ENCODE data around the gene NDUFB1.
A peak's percentile ranks its signal among the peaks of the same experiment; 100 is the strongest.

NDUFB1 gene
- 19.1 to 31.6 reads per million in 2 donors for total RNA-seq

GRCh38 chr14:92121670-92122350 is at the start of gene NDUFB1, which contains the start of gene CPSF2:
Gene NDUFB1, minus strand, starts transcription at chr14:92121706. Its CDS starts 4,069 bp downstream, at chr14:92117637.
Gene CPSF2, plus strand, starts transcription at chr14:92121969. Its CDS starts 9,016 bp downstream, at chr14:92130985.
- peak; percentile 80 for DNase-seq

- no peak for DNase-seq
Observed at GRCh38 chr14:92164958-92165357, 43.5 kb upstream of the NDUFB1 start.

GRCh38 chr14:92161521-92161920 is 40.0 kb upstream of the NDUFB1 start:
- no peak for DNase-seq

- no peak for DNase-seq
Observed at GRCh38 chr14:92160619-92161018, 39.1 kb upstream of the NDUFB1 start.

- no peak for DNase-seq
Observed at GRCh38 chr14:92154283-92154942, 32.9 kb upstream of the NDUFB1 start.

- no peak for DNase-seq
Observed at GRCh38 chr14:92153581-92153980, 32.1 kb upstream of the NDUFB1 start.

- DNase-seq = no peak
Observed at GRCh38 chr14:92144708-92145107, 23.2 kb upstream of the NDUFB1 start.

- no peak for DNase-seq
Observed at GRCh38 chr14:92143962-92144361, 22.5 kb upstream of the NDUFB1 start.

- DNase-seq = no peak
Observed at GRCh38 chr14:92143309-92143708, 21.8 kb upstream of the NDUFB1 start.

- no peak for DNase-seq
Observed at GRCh38 chr14:92135269-92135668, 13.8 kb upstream of the NDUFB1 start.

GRCh38 chr14:92134456-92134855 is 12.9 kb upstream of the NDUFB1 start:
- no peak for DNase-seq

GRCh38 chr14:92122761-92123160 is 1.3 kb upstream of the NDUFB1 start:
- no peak for DNase-seq

- no peak for DNase-seq
Observed at GRCh38 chr14:92122351-92122677, 808 bp upstream of the NDUFB1 start.

- DNase-seq = no peak
Observed at GRCh38 chr14:92121207-92121669, 268 bp downstream of the NDUFB1 start.

GRCh38 chr14:92109490-92109889 is 12.0 kb downstream of the NDUFB1 start:
- no peak for DNase-seq

GRCh38 chr14:92108345-92109254 is 12.9 kb downstream of the NDUFB1 start:
- DNase-seq = no peak

- peak; percentile 95 for DNase-seq
Observed at GRCh38 chr14:92106143-92106926, 15.2 kb downstream of the NDUFB1 start, which contains the start of gene ATXN3. Gene ATXN3, minus strand, starts transcription at chr14:92106582. Its CDS starts 30 bp downstream, at chr14:92106552.

- DNase-seq = peak; percentile 6
Observed at GRCh38 chr14:92105893-92106142, 15.7 kb downstream of the NDUFB1 start.

GRCh38 chr14:92105073-92105892 is 16.2 kb downstream of the NDUFB1 start:
- no peak for DNase-seq

- DNase-seq = no peak
Observed at GRCh38 chr14:92103363-92103989, 18.0 kb downstream of the NDUFB1 start.

- DNase-seq = no peak
Observed at GRCh38 chr14:92099802-92100201, 21.7 kb downstream of the NDUFB1 start.

Data from T-helper 9 cell (primary cell).